ENCODE measurements around the gene GNAO1. TPM values are rescaled to one million over a fixed set of nuclear protein-coding genes. Genes with fewer than 3 reads are reported as not detected.

The GNAO1 gene
- total RNA-seq, 1 donor from 2014 or later, result 0.53 TPM

- peak overlapping the region; percentile 92 for H3K27ac ChIP-seq
- no peaks in the 10 kb centered on the region for H3K36me3 ChIP-seq
- no peaks in the 10 kb centered on the region for H3K27me3 ChIP-seq
- H3K4me1 ChIP-seq, result peaks cover 0 to 19% of the 10 kb centered on the region in 2 donors
- no peak for DNase-seq (ENCODE audit: low spot score in 2 of 2)
- H3K4me3 ChIP-seq, result peak overlapping the region; percentile 93 to 95
- intact Hi-C loops (cut with DNase I), result loop anchor here (5.0 to 10.0 kb wide), 4 partner anchors 77 to 1255 kb away; partner anchors contain the start of genes IRX5 and MT1E
- H3K9me3 ChIP-seq, result no peaks in the 10 kb centered on the region
- TF ChIP-seq, protein P1, sequence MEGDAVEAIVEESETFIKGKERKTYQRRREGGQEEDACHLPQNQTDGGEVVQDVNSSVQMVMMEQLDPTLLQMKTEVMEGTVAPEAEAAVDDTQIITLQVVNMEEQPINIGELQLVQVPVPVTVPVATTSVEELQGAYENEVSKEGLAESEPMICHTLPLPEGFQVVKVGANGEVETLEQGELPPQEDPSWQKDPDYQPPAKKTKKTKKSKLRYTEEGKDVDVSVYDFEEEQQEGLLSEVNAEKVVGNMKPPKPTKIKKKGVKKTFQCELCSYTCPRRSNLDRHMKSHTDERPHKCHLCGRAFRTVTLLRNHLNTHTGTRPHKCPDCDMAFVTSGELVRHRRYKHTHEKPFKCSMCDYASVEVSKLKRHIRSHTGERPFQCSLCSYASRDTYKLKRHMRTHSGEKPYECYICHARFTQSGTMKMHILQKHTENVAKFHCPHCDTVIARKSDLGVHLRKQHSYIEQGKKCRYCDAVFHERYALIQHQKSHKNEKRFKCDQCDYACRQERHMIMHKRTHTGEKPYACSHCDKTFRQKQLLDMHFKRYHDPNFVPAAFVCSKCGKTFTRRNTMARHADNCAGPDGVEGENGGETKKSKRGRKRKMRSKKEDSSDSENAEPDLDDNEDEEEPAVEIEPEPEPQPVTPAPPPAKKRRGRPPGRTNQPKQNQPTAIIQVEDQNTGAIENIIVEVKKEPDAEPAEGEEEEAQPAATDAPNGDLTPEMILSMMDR (IDR thresholded peaks at IDR 0.05), result no peak
These were observed 1.1 kb upstream of the GNAO1 start for GRCh38 chr16:56190048-56190676.

DNA sequence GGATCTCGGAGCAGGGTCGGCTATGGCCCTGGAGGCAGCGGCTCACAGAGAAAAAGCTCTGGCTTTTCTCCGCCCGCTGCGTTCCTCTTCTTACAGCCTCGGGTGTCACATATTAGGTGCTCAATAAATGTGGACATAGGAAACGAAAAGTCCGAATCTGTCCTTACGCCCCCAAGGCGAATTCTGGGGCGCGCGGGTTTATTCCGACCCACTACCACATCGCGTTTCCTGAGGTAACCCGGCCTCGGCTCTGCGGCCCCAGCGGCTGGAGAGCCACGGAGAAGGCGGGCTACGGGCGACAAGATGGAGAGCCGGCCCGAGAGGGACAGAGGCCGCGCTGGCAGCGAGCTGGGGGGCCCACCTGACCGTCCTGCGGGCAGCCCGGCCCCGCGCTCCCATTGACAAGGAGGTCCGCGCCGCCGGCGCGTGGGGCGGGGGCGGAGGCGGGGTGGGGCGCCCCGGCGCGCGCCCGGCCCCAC lies 573 bp upstream of the GNAO1 start:
- Histone ChIP-seq H3K4me3 (peak overlapping the region; percentile 93 to 95), H3K9me3 (no peaks in the 10 kb centered on the region), H3K27me3 (no peaks in the 10 kb centered on the region), H3K36me3 (no peaks in the 10 kb centered on the region), H3K4me1 (peaks cover 0 to 19% of the 10 kb centered on the region in 2 donors), H3K27ac (peak overlapping the region; percentile 92)
- intact Hi-C loops (cut with DNase I), result loop anchor here (5.0 to 10.0 kb wide), 4 partner anchors 77 to 1256 kb away; partner anchors contain the start of genes IRX5 and MT1E
- TF ChIP-seq, protein P1 (IDR thresholded peaks at IDR 0.05), result no peak
- DNase-seq (ENCODE audit: low spot score in 2 of 2), result no peak

- Histone ChIP-seq H3K9me3 (no peaks in the 10 kb centered on the region), H3K36me3 (no peaks in the 10 kb centered on the region), H3K4me1 (peaks cover 0 to 19% of the 10 kb centered on the region in 2 donors), H3K27me3 (no peaks in the 10 kb centered on the region), H3K4me3 (peak overlapping the region; percentile 93 to 95), H3K27ac (peak overlapping the region; percentile 56 to 81)
- DNase-seq (ENCODE audit: low spot score in 2 of 2), result no peak
- TF ChIP-seq, protein P1 (IDR thresholded peaks at IDR 0.05), result no peak
- intact Hi-C loops (cut with DNase I), result loop anchor here (5.0 to 10.0 kb wide), 4 partner anchors 75 to 1257 kb away; partner anchors contain the start of genes IRX5 and MT1E
These were observed 746 bp downstream of the GNAO1 start for GRCh38 chr16:56191835-56192634.

GRCh38 chr16:56192635-56192945 lies 1.3 kb downstream of the GNAO1 start:
- intact Hi-C loops (cut with DNase I), result loop anchor here (5.0 to 10.0 kb wide), 4 partner anchors 75 to 1258 kb away; partner anchors contain the start of genes IRX5 and MT1E
- TF ChIP-seq, protein P1 (IDR thresholded peaks at IDR 0.05), result no peak
- DNase-seq (ENCODE audit: low spot score in 2 of 2), result no peak
- H3K27me3 ChIP-seq, result no peaks in the 10 kb centered on the region
- H3K9me3 ChIP-seq, result no peaks in the 10 kb centered on the region
- peaks cover 0 to 19% of the 10 kb centered on the region in 2 donors for H3K4me1 ChIP-seq
- H3K4me3 ChIP-seq, result peak overlapping the region; percentile 93 to 95
- H3K36me3 ChIP-seq, result no peaks in the 10 kb centered on the region
- no peak overlapping the region for H3K27ac ChIP-seq

DNA sequence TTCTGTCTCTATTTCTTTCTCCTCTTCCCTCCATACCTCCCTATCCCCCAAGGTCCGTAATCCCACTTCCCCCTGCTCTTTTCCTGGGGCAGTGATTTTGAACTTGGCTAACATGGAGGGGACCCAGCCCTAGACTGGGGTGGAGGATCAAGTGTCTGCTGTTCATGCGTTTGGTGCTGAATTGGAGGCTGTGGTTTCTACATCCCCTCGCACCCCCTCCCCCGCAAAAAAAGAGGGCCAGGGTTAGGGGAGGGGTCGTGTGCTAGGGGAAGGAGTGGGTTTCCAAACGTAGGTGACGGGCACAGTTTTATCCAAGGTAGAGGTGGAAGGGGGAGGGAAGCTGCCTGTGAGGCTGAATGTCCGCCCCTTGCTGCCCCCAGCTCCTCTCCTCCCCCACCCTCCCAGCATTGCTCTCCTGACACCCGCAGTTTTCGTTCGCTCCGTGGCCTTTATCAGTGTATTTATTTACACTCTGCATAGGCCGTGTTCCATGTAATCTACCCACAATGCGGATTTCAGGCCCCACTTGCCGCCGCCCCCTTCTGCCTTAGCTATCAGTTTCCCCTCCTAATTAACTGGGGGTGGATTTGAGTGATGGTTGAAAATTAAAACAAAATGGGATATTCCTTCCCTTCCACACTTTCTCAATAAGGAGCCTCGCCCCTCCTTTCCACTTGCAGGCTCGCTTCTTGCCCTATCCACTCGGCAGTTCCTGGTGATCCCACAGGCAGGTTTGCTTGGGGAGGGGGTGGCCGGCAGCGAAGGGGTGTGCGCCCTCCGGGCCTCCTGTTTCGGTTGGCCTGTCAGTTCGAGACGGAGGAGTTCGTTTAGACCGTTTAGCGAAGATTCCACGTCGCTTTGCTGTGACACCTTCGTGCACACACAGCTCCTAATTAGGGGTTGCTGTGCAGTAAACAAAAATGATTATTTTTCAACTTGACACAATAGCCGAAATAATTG lies 2.0 kb downstream of the GNAO1 start:
- no peak overlapping the region for H3K27ac ChIP-seq
- H3K9me3 ChIP-seq, result no peaks in the 10 kb centered on the region
- intact Hi-C loops (cut with DNase I), result loop anchor here (5.0 to 10.0 kb wide), 4 partner anchors 74 to 1258 kb away; partner anchors contain the start of genes IRX5 and MT1E
- H3K4me1 ChIP-seq, result peaks cover 0 to 19% of the 10 kb centered on the region in 2 donors
- TF ChIP-seq, protein P1 (IDR thresholded peaks at IDR 0.05), result no peak
- no peaks in the 10 kb centered on the region for H3K36me3 ChIP-seq
- no peak for DNase-seq (ENCODE audit: low spot score in 2 of 2)
- H3K4me3 ChIP-seq, result peak overlapping the region in 1 of 2 donors; percentile 40
- H3K27me3 ChIP-seq, result no peaks in the 10 kb centered on the region
